ENCODE results near the gene TCOF1. TPM values are rescaled to one million over a fixed set of nuclear protein-coding genes. Genes with fewer than 3 reads are reported as not detected.

TCOF1 gene
- total RNA-seq, 1 experiment from 2014 or later = 75.3 TPM

GRCh38 chr5:150363185-150363584 lies 5.7 kb downstream of the TCOF1 start:
- ChIA-PET POLR2A (ENCODE audit: unreplicated experiment) (no interaction called here), CTCF (no interaction called here)
- Histone ChIP-seq H3K9me3 (ENCODE audit: insufficient read depth, low read depth) (no peaks in the 10 kb centered on the region), H3K27ac (no peak overlapping the region), H3K9me2 (ENCODE audit: insufficient read depth) (no peaks in the 10 kb centered on the region), H3K79me2 (ENCODE audit: low read depth) (peaks cover 23% of the 10 kb centered on the region), H3K4me2 (no peak overlapping the region), H3K4me3 (no peak overlapping the region), H4K20me1 (ENCODE audit: insufficient read depth) (peaks cover 11% of the 10 kb centered on the region; the same call in 1 of the 2 replicates), H3K4me1 (replicated peaks; ENCODE audit: insufficient read depth) (peaks cover 9% of the 10 kb centered on the region), H3K27me3 (ENCODE audit: insufficient read depth, low read depth) (no peaks in the 10 kb centered on the region), H3K36me3 (ENCODE audit: low read depth) (peaks cover 20% of the 10 kb centered on the region; the same call in 1 of the 2 replicates), H3F3A (ENCODE audit: insufficient read depth, low read depth) (no peaks in the 10 kb centered on the region), H2AFZ (no peak overlapping the region)
- no peak for DNase-seq
- BruUV-seq (replicated peaks) = no TSS peak
- TF ChIP-seq CTCF (conservative IDR thresholded peaks at IDR 0.05) (no peak), EZH2 (IDR thresholded peaks at IDR 0.05; ENCODE audit: low read depth) (no peak)
- intact Hi-C loops (cut with micrococcal nuclease; ENCODE audit: unreplicated experiment) = no loop called here

DNA sequence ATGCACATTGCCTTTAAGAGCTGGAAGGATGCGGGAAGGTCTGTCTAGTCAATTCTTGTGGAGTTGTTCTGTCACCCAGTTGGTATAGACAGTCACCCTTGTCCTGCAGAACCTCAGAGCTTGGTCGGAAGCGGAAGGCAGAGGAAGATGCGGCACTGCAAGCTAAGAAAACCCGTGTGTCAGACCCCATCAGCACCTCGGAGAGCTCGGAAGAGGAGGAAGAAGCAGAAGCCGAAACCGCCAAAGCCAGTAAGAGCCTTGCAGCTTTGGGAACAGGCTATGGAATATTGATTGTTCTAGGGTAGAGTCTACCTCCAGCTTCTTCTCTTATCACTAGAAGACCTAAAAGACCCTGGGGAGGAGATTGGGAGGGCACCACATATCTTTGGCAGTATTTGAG lies 6.5 kb downstream of the TCOF1 start:
- ChIA-PET CTCF (no interaction called here), POLR2A (ENCODE audit: unreplicated experiment) (no interaction called here)
- peaks cover 9% of the 10 kb centered on the region; the same call in 1 of the 2 replicates for H4K20me1 ChIP-seq (ENCODE audit: insufficient read depth)
- H2AFZ ChIP-seq = no peak overlapping the region
- no peaks in the 10 kb centered on the region for H3K9me2 ChIP-seq (ENCODE audit: insufficient read depth)
- H3K4me3 ChIP-seq = no peak overlapping the region
- peaks cover 15% of the 10 kb centered on the region for H3K79me2 ChIP-seq (ENCODE audit: low read depth)
- TF ChIP-seq EZH2 (IDR thresholded peaks at IDR 0.05; ENCODE audit: low read depth) (no peak), CTCF (conservative IDR thresholded peaks at IDR 0.05) (no peak)
- no peaks in the 10 kb centered on the region for H3K27me3 ChIP-seq (ENCODE audit: insufficient read depth, low read depth)
- intact Hi-C loops (cut with micrococcal nuclease; ENCODE audit: unreplicated experiment) = no loop called here
- H3K36me3 ChIP-seq (ENCODE audit: low read depth) = peaks cover 20% of the 10 kb centered on the region; the same call in 1 of the 2 replicates
- peaks cover 1% of the 10 kb centered on the region for H3K4me1 ChIP-seq (replicated peaks; ENCODE audit: insufficient read depth)
- no peak for DNase-seq
- H3K27ac ChIP-seq = no peak overlapping the region
- H3K9me3 ChIP-seq (ENCODE audit: insufficient read depth, low read depth) = no peaks in the 10 kb centered on the region
- H3F3A ChIP-seq (ENCODE audit: insufficient read depth, low read depth) = no peaks in the 10 kb centered on the region
- H3K4me2 ChIP-seq = no peak overlapping the region
- no TSS peak for BruUV-seq (replicated peaks)

DNA sequence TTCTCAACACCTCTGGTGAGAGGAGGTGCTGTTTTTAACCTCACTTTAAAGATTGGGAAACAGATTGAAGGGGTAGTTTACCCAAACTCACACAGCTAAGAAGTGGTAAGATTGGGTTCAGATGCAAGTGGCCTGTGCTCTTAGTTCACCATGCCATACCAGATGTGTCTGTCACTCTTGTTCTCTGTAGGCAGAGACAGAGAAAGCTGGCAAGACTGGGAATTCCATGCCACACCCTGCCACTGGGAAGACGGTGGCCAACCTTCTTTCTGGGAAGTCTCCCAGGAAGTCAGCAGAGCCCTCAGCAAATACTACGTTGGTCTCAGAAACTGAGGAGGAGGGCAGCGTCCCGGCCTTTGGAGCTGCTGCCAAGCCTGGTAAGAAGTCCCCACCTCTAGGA lies 11.0 kb downstream of the TCOF1 start:
- Histone ChIP-seq H2AFZ (no peak overlapping the region), H3K4me1 (replicated peaks; ENCODE audit: insufficient read depth) (no peaks in the 10 kb centered on the region), H3K27me3 (ENCODE audit: insufficient read depth, low read depth) (no peaks in the 10 kb centered on the region), H3K4me3 (no peak overlapping the region), H3K27ac (no peak overlapping the region), H3F3A (ENCODE audit: insufficient read depth, low read depth) (no peaks in the 10 kb centered on the region), H4K20me1 (ENCODE audit: insufficient read depth) (no peaks in the 10 kb centered on the region), H3K9me3 (ENCODE audit: insufficient read depth, low read depth) (no peaks in the 10 kb centered on the region), H3K36me3 (ENCODE audit: low read depth) (peaks cover 10% of the 10 kb centered on the region), H3K9me2 (ENCODE audit: insufficient read depth) (no peaks in the 10 kb centered on the region), H3K4me2 (no peak overlapping the region), H3K79me2 (ENCODE audit: low read depth) (no peaks in the 10 kb centered on the region)
- DNase-seq = no peak
- TF ChIP-seq CTCF (conservative IDR thresholded peaks at IDR 0.05) (no peak), EZH2 (IDR thresholded peaks at IDR 0.05; ENCODE audit: low read depth) (no peak)
- BruUV-seq (replicated peaks) = no TSS peak
- intact Hi-C loops (cut with micrococcal nuclease; ENCODE audit: unreplicated experiment) = no loop called here
- POLR2A ChIA-PET (ENCODE audit: unreplicated experiment) = no interaction called here
- CTCF ChIA-PET = no interaction called here

Data from PC-9 (cell line).